HG03460 (cell line): ENCODE results near the gene OAS2.

Experiments
- ATAC-seq: cut with Tn5 transposase; IDR thresholded peaks from one replicate; pipeline ENCODE4 v1.9.1; 2021; ENCODE audit not compliant: unreplicated experiment

Gene OAS2

DNA sequence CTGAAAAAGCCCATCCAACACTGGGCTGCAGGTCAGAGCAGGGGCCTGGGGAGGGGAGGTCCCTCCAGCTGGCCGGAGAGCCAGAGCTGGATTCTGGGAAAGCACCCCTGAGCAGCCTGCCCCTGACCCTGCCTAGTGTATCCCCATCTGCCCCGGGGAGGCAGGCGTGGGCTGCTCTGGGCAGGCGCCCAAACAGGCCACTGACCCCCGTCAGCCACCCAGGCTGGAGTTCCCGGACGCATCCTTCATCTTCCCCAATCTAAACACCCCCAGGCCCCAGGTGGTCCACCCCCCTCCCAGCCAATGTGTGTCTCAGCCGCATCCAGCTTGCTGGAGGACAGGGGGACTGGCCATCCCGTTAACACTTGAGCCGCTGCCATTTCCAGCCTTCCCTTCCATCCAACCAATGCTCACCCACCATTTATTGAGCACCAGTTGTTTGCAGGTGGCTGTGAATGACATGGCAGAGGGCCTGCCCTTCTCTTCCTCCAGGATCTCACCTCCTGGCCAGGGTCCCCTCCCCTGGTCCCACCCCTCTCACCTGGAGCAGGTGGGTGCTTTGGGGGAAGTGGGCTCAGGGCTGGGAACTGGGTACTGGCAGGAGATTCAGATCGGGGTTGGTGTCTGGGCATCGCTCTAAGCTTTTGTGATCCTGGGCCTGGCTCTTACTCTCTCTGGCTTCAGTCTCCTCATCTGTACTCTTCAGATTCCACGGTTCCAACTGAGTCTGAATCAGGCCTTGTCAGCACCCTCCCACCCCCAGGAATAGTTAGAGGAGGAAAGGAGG is 77.5 kb downstream of the OAS2 start:
- ATAC-seq = no peak

DNA sequence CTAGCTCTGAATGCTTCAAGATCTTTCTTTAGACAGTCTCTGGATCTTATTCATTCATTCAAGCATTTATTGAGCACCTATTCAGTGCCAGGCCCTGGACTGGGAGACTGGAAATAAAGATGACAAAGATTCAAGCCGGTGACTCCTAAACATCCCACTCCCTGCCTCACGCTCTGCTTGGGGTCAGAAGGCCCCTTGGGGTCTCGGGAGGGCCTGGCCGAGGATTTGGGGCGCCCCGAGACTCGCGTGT is 78.0 kb downstream of the OAS2 start:
- no peak for ATAC-seq

DNA sequence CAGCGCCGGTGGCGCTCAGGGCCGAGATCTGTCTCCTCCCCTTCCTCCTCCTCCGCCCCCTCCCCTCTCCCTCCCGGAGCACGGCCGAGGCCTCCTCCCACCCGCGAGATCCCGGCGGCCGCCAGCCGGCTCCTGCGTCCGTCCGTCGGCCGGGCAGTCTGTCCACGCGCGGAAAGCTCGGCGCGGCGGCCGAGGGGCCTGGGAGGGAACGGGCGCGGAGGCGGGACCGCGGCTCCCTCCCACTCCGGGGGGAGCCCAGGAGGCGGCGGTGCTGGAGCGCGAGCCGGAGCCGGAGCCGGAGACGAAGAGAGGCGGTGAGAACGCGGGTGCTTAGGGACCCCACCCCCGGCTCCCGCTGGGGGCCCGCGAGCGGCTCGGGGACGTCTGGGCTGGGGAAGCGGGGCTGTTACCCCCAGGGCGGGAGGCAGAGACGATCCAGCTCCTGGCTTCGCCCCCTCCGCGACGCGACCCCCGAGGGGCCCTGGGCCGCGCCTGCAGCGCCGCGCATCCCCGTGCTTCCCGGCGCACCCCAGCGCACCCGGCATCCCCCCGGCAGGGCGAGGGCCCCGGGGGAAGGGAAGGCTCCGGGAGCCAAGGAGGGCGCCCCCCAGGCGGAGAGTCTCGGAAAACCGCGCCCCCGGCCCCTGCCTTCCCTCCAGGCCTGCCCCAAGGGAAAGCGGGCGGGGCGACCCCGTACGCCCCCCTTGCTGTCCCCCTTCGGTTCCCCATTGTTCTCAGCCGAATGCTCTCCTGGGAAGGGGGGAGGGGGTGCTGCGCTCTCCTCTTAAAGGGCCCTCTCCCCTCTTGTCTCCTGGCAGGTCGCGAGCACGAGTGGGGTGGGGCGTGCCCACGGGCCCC is 78.5 kb downstream of the OAS2 start, which contains the start of gene DTX1:
Gene DTX1, plus strand, starts transcription at position 100 of the 858 bp plus-strand sequence. CDS start 1,463 bp downstream, outside the sequence.
- no peak for ATAC-seq

DNA sequence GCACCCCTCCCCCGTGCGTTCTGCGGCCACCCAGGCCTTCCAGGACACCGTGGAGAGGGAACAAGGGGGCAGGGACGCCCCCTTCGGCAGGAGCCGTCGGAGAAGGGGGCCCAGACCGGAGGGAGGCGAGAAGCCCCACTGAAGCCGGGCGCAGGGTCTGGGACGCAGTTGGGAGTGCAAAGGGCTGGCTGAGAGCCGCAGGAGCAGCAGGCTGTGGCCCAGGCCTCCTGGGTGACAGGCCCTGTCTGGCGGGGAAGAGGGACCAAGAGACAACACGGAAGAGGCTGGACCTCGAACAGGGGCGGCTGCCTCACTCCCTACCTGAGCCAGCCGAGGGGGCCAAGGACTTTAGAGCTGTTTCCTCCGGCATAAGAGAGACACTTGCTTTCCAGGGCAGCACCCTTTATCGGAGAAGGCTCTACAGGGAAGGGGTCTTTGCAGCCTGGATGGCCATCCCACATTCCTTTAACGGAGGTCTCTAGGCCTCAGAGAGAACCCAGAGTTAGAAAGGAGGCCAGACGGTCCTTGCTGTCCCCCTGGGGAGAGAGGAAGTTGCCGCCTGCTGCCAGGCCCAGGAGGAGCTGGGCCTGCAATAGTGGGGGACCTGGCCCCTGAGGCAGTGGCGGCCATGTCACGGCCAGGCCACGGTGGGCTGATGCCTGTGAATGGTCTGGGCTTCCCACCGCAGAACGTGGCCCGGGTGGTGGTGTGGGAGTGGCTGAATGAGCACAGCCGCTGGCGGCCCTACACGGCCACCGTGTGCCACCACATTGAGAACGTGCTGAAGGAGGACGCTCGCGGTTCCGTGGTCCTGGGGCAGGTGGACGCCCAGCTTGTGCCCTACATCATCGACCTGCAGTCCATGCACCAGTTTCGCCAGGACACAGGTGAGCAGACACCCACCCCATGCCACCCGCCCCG is 79.5 kb downstream of the OAS2 start:
- ATAC-seq = no peak

DNA sequence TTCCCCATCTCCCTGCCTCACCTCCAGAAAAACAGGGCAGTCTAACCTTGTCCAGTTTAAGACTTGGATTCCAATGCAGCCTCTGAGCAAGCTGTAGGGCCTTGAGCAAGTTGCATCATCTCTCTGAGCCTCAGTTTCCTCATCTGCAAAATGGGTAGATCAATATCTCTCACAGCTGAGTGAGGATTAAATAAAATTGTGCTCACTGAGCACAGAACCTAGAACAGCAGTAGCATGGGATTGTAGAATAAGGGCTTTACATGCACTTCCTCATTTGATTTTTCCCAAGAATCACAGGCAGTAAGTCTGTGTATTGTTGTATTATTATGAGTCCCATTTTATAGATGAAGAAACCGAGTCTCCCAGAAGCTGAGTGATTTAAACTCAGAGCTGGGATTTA is 80.2 kb downstream of the OAS2 start:
- no peak for ATAC-seq

DNA sequence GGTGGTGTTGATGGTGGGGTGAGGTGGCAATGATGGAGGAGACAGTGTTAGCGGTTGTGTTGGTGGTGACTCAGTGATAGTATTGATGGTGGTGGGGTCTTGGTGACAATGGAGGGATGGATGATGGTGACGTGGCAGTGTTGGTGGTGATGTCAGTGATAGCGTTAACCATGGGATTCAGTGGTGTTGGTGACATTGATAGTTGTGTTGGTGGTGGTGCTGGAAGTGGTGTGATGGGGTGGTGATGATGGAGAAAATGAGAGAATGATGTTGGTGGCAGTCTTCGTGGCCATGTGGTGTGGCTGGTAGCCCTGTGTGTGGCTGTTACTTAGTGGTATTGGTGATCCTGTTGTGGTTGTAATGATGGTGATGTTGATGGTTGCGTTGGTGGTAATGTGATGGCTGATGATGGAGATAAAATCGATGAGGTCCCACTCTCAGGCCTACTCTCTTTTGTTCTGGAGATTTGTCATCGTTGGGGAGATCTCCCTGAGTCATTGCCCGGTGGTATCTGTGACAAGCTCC is 80.8 kb downstream of the OAS2 start:
- no peak for ATAC-seq

DNA sequence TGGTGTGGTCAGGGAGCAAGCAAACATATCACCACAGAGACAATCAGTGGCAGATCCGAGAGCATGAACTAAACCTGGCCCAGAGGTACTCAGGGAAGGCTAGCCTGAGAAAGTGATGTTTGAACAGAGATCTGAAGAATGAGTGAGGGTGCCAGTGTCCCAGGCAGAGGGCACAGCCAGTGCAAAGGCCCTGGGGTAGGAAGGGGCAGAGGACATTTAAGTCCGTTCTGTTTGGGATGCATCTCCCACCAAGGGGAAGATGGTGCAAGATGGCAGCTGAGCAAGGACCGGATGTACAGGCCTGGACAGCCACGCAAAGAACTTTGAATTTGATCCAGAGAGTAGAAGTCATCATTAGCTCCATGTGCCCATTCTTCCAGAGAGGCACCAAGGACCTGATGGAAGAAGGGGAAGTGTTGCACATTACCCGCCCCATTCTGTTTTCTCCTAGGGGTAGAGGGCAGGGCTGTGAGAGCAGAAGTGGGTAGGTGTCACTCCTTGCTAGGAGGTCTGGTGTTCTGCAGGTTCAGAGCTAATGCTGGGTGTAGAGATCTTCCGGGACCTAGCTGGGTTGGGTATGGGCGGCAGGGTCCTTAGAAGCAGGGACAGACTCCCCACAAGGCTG is 82.1 kb downstream of the OAS2 start:
- no peak for ATAC-seq

DNA sequence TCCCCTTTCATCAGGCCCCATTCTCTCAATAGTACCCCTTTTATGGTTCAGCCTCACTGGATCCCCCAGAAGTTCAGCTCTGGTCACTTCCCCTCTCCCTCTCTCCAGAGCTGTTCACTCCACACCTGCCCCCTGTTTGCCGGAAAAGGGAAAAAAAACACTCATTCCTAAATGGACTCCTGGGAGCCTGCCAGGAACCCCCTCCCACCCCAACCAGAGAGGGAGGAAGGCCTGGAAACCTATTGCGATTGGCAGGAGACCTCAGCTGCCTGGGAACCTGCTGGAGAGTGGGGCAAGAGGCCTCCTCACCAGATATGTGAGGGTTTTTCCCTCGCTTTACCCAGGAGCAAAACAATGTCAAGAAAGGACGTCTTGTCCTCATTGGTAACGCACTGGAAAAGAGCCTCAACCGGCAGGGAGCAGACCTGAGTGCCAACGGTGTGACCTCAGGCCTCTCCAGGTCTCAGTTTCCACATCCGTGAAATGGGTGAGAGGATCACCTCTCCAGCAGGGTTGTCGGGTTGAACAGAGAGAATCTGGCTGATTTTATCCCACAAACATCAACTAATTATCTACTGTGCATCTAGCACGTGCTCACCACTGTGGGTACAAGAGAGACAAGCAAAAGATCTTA is 82.9 kb downstream of the OAS2 start:
- no peak for ATAC-seq
